ENCODE measurements around the gene GJA10.

DNA sequence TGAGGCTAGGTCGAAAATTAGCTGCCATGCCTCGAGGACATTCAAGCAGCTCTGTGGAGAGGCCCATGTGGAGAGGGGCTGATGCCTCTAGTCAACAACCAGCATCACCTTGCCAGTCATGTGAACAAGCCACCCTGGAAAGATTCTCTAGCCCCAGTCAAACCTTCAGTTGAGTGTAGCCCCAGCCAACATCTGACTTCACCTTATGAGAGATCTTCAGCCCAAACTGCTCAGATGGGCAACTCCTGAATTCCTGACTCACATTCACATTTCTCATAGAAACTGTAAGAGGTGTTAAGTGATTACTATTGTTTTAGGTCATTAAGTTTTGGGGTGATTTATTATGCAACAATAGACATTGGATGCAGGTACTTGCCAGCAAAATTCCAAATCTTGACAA lies 44.9 kb downstream of the GJA10 start:
- TF ChIP-seq, protein P1, sequence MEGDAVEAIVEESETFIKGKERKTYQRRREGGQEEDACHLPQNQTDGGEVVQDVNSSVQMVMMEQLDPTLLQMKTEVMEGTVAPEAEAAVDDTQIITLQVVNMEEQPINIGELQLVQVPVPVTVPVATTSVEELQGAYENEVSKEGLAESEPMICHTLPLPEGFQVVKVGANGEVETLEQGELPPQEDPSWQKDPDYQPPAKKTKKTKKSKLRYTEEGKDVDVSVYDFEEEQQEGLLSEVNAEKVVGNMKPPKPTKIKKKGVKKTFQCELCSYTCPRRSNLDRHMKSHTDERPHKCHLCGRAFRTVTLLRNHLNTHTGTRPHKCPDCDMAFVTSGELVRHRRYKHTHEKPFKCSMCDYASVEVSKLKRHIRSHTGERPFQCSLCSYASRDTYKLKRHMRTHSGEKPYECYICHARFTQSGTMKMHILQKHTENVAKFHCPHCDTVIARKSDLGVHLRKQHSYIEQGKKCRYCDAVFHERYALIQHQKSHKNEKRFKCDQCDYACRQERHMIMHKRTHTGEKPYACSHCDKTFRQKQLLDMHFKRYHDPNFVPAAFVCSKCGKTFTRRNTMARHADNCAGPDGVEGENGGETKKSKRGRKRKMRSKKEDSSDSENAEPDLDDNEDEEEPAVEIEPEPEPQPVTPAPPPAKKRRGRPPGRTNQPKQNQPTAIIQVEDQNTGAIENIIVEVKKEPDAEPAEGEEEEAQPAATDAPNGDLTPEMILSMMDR (IDR thresholded peaks at IDR 0.05) = no peak
- TF ChIP-seq POLR2A (IDR thresholded peaks at IDR 0.05) = no peak
